Osteocyte (in vitro differentiated cells): ENCODE results near the gene UQCC3. TPM values are rescaled to one million over a fixed set of nuclear protein-coding genes. Genes with fewer than 3 reads are reported as not detected.

Experiments used
- DNase-seq: peaks from one replicate; pipeline ENCODE4 v3.0.0; 2021; ENCODE audit warnings: mixed read lengths; ENCODE audit not compliant: unreplicated experiment; ENCODE audit errors: extremely low spot score
- H3K27ac Mint-ChIP-seq: one replicate; pipeline ENCODE4 v1.8.0; 2021; ENCODE audit warnings: mild to moderate bottlenecking, mixed read lengths; ENCODE audit not compliant: unreplicated experiment
- H3K27me3 Mint-ChIP-seq: one replicate; pipeline ENCODE4 v1.8.0; 2021; ENCODE audit warnings: mixed read lengths; ENCODE audit not compliant: unreplicated experiment
- H3K36me3 Mint-ChIP-seq: one replicate; pipeline ENCODE4 v1.8.0; 2021; ENCODE audit warnings: mixed read lengths; ENCODE audit not compliant: unreplicated experiment
- H3K4me1 Mint-ChIP-seq: one replicate; pipeline ENCODE4 v1.8.0; 2021; ENCODE audit warnings: mixed read lengths; ENCODE audit not compliant: unreplicated experiment
- H3K4me3 Mint-ChIP-seq: one replicate; pipeline ENCODE4 v1.8.0; 2021; ENCODE audit warnings: mild to moderate bottlenecking, moderate library complexity, mixed read lengths; ENCODE audit not compliant: unreplicated experiment
- H3K9me3 Mint-ChIP-seq: one replicate; pipeline ENCODE4 v1.8.0; 2021; ENCODE audit warnings: mixed read lengths; ENCODE audit not compliant: unreplicated experiment
- total RNA-seq: library from RNA; stranded (reverse); gene quantifications from 2 replicates; pipeline ENCODE4 v1.2.1, GENCODE V29; 2021
- TF ChIP-seq, protein P1 (sequence below): fragments of 200-600 bp; sonication (generic); IDR thresholded peaks from 2 replicates; pipeline ENCODE4 v1.5.0; 2021; ENCODE audit warnings: antibody characterized with exemption, mild to moderate bottlenecking, moderate library complexity

Gene UQCC3
- total RNA-seq, 1 donor from 2014 or later: 6.3 TPM

DNA sequence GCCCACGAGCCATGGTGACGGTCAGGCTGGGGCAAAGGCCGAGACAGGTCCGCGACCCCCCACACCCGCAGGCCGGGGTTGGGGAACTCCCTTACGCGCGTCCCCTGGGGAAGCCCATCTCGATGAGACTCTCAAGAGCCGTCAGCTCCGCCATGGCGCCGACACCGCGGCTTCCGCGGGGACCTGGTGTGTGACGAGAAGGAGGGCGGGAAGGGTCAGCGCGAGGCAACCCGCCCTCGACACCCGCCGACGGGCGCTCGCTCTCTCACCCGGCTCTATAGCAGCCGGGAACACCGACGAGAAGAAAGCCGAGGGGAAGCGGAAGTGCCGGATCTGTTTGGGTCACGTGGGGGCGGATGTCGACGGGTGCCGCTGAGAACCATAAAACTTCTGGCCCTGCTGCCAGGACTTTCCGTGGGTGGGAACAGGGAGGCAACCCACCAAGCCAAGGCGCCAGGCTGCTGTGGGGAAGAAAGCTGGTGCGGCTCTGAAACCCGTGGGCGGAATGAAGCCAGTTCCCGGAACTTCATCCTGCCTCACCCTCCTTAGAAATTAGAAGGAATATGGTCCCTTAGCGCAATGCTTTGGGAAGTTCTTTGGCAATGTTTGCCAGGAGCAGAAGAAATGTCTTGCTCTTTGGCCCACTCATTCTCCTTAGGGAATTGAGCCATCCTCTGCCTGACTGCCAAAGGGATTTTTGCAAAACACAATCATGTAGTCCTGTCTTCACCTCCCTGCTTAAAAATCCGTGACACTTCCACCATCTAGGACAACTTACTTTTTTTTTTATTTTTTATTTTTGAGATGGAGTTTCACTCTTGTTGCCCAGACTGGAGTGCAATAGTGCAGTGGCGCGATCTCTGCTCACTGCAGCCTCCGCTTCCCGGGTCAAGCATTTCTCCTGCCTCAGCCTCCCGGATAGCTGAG, 7.6 kb downstream of the UQCC3 start, which contains the start of gene UBXN1:
Gene UBXN1 (minus strand): TSS at position 304 of the 927 bp plus-strand sequence. CDS start 150 bp downstream, at position 154.
- H3K36me3 Mint-ChIP-seq: peaks cover 21% of the 10 kb centered on the region
- H3K4me1 Mint-ChIP-seq: peaks cover 35% of the 10 kb centered on the region
- no peaks in the 10 kb centered on the region for H3K27me3 Mint-ChIP-seq
- peak; percentile 93 for DNase-seq
- peak within 1 kb of the TSS; percentile 95 for H3K27ac Mint-ChIP-seq
- TF ChIP-seq, protein P1, sequence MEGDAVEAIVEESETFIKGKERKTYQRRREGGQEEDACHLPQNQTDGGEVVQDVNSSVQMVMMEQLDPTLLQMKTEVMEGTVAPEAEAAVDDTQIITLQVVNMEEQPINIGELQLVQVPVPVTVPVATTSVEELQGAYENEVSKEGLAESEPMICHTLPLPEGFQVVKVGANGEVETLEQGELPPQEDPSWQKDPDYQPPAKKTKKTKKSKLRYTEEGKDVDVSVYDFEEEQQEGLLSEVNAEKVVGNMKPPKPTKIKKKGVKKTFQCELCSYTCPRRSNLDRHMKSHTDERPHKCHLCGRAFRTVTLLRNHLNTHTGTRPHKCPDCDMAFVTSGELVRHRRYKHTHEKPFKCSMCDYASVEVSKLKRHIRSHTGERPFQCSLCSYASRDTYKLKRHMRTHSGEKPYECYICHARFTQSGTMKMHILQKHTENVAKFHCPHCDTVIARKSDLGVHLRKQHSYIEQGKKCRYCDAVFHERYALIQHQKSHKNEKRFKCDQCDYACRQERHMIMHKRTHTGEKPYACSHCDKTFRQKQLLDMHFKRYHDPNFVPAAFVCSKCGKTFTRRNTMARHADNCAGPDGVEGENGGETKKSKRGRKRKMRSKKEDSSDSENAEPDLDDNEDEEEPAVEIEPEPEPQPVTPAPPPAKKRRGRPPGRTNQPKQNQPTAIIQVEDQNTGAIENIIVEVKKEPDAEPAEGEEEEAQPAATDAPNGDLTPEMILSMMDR: no peak
- H3K4me3 Mint-ChIP-seq: peak within 1 kb of the TSS; percentile 85
- H3K9me3 Mint-ChIP-seq: no peaks in the 10 kb centered on the region

DNA sequence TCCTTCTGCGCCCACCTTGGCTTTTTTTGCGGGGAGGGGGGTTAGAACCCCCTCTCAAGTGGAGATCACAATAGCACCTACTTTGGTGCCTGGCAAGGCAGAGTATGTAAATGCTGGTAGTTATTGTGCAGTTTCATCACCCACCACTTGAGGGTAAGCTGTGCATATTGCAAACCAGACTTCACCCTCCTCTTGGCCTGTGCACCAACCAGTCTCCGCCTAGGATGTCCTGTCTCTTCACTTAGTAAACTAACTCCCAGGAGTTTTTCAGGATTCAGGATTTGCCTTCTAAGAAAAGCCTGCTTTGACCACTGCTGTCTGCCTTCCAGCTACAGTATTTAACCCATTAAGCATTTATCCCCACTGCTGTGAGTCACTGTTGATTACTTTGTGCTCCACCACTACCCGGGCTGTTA, 9.4 kb downstream of the UQCC3 start:
- Mint-ChIP-seq H3K4me3 (no peak overlapping the region), H3K27me3 (no peaks in the 10 kb centered on the region), H3K36me3 (peaks cover 14% of the 10 kb centered on the region), H3K27ac (peak overlapping the region; percentile 70), H3K4me1 (peaks cover 35% of the 10 kb centered on the region), H3K9me3 (no peaks in the 10 kb centered on the region)
- no peak for DNase-seq
- TF ChIP-seq, protein P1: peak; percentile 64

DNA sequence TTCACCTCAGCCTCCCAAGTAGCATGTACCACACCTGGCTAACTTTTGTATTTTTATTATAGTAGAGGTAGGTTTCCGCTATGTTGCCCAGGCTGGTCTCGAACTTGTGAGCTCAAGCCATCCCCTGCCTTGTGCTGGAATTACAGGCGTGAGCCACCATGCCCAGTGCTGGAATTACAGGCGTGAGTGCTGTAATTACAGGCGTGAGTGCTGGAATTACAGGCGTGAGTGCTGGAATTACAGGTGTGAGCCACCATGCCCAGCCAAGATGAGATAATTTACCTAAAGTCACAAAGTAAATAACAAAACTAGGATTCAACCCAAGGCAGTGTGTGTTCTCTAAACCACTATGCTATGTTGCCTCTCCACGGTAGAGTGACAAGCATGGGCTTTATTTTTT, 11.0 kb downstream of the UQCC3 start:
- peaks cover 4% of the 10 kb centered on the region for H3K36me3 Mint-ChIP-seq
- TF ChIP-seq, protein P1: no peak
- H3K9me3 Mint-ChIP-seq: no peaks in the 10 kb centered on the region

DNA sequence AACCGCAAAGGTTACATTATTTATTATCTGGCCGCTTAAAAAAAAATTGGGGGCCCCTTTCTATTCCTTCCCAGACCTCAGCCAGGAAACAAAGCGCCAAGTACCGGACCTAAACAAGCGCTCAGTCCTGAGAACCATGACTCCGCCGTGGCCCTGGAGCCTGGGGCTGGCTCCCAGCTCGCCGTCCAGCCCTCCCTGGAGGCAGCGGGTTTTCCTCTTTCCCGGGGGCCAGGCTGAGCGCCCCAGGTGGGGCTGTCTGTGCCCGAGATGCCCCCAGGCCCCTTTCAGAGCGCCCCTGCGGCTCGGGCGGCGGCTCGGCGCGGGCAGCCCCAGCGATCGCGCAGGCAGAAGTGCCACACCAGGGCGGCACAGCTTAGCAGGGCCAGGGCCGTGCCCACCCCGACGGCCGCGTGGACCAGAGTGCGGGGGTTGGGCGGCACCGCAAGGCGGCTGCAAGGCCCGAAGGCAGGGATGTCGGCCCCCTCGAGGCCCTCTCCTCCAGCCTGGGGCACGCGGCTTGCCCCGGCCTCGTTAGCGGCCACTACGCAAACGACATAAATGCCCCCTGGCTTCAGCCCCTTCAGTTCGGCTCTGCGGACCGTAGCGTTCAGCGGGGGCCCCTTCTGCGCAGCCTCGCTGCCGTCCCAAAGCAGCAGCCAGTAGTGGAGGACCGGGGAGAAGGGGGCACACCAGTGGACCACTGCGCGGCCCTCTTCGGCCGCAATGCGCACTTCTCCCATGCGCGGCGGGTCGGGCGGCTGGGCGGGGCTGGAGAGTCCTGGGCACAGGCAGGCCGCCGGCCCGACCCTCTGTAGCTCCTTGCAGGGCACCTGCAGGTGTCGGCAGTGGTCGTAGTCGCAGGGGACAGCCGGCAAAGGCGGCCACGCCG, 16.3 kb downstream of the UQCC3 start:
- Mint-ChIP-seq H3K27me3 (no peaks in the 10 kb centered on the region), H3K27ac (no peak overlapping the region), H3K36me3 (peaks cover 16% of the 10 kb centered on the region), H3K4me3 (no peak overlapping the region), H3K4me1 (peaks cover 9% of the 10 kb centered on the region), H3K9me3 (no peaks in the 10 kb centered on the region)
- no peak for DNase-seq
- TF ChIP-seq, protein P1: no peak

More for the DNA sequence above, 11.0 kb downstream of the UQCC3 start:
- no peak for DNase-seq
- no peaks in the 10 kb centered on the region for H3K27me3 Mint-ChIP-seq
- no peak overlapping the region for H3K4me3 Mint-ChIP-seq
- H3K4me1 Mint-ChIP-seq: peaks cover 26% of the 10 kb centered on the region
- no peak overlapping the region for H3K27ac Mint-ChIP-seq
